Hippocampal formation (tissue), 2 donors: ENCODE measurements around the gene DISP3.
"Not testable (repeated sequence)": the region's sequence is repeated elsewhere in the genome, so short reads cannot be mapped to it uniquely, and the experiment has no call there.

ENCODE experiments used
- DNase-seq, 2 donors: peaks; one replicate each; lab custom pipeline; 2025; lab: John Stamatoyannopoulos, UW

The DISP3 gene

GRCh38 chr1:11576109-11576875 is 97.3 kb downstream of the DISP3 start:
- DNase-seq: no peak

- DNase-seq: no peak
Observed at GRCh38 chr1:11578004-11578403, 99.0 kb downstream of the DISP3 start.

- DNase-seq: no peak
Observed at GRCh38 chr1:11579506-11579905, 100.6 kb downstream of the DISP3 start.

GRCh38 chr1:11580049-11580448 is 101.1 kb downstream of the DISP3 start:
- not testable (repeated sequence) for DNase-seq

DNA sequence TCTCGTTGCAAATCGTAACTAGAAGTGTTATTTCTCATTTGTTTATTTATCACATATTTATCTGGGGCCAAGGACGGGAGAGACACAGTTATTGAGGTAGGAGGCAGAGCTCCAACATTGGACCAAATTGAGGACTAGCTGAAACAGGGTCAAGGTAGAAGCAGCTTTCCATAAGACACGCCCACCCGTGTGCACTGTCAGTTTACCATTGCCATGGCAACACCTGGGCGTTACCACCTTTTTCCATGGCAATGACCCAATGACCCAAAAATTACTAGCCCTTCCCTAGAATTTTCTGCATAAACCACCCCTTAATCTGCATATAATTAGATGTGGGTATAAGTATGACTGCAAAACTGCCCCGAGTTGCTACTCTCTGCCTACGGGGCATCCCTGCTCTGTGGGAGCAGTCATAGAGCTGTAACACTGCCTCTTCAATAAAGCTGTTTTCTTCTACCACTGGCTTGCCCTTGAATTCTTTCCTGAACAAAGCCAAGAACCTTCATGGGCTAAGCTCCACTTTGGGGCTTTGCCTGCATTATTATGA is 102.6 kb downstream of the DISP3 start:
- no peak for DNase-seq

DNA sequence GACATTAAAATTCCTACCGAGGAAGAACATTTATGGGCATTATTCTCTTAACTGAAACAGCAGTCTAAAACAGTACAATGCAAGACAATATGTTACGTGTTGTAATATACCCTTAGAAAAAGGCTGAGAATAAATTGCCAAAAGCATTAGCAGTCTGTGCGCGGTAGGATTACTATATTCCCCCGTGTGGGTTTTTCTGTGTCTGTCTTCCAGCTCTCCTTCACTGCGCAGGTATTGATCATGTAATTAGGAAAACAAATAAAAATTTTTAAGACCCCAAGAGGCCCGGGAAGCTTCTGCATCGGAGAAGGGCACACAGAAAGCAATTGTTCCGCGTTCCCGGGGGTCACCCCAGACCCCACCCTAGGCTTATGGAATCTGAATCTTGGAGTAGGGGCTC is 106.4 kb downstream of the DISP3 start:
- no peak for DNase-seq
